Measurements from ENCODE around the gene CRYBB1.

- TF ChIP-seq POLR2A (IDR thresholded peaks at IDR 0.05) = no peak
- TF ChIP-seq EP300 (IDR thresholded peaks at IDR 0.05; ENCODE audit: low read depth) = no peak
These were observed 13.5 kb upstream of the CRYBB1 start for GRCh38 chr22:26631282-26631681.

All from transverse colon (tissue), 1 donor.